ENCODE data around the gene PGBD1.

DNA sequence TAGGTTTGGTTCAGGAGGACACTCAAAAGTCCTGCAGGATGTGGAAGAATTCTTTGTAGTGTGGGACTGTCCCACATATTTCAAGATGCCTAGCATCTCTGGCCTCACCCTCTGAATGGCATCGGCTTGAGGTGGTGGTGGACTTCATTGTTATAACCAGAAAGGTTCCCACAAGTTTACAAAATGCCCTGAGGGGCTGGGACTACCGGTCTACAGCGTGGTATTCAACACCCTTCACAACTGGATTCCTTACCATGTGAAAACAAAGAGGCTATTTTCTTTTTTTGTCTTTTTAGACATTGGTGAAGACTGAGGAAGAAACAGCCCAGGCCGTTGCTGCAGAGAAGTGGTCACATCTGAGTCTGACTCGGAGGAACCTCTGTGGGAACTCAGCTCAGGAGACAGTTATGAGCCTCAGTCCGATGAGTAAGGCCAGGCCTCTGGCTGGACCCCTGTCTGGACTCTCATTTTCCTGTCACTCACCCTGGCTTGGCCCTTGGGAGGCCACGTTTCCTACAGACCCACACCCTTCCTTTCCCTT, 15.2 kb downstream of the PGBD1 start:
- TF ChIP-seq EZH2 (IDR thresholded peaks at IDR 0.05) (no peak), CTCF (IDR thresholded peaks at IDR 0.05) (no peak), EZH2phosphoT487 (IDR thresholded peaks at IDR 0.05) (no peak)

Data from neural progenitor cell (in vitro differentiated cells).